GM18870 (cell line): ENCODE measurements around the gene ATP1B2.
"Not testable (repeated sequence)": the region's sequence is repeated elsewhere in the genome, so short reads cannot be mapped to it uniquely, and the experiment has no call there.

Experiments
- ATAC-seq: cut with Tn5 transposase; IDR thresholded peaks from one replicate; pipeline ENCODE4 v1.9.1; 2021; ENCODE audit warnings: moderate library complexity; ENCODE audit not compliant: unreplicated experiment

ATP1B2 gene, protein sequence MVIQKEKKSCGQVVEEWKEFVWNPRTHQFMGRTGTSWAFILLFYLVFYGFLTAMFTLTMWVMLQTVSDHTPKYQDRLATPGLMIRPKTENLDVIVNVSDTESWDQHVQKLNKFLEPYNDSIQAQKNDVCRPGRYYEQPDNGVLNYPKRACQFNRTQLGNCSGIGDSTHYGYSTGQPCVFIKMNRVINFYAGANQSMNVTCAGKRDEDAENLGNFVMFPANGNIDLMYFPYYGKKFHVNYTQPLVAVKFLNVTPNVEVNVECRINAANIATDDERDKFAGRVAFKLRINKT

DNA sequence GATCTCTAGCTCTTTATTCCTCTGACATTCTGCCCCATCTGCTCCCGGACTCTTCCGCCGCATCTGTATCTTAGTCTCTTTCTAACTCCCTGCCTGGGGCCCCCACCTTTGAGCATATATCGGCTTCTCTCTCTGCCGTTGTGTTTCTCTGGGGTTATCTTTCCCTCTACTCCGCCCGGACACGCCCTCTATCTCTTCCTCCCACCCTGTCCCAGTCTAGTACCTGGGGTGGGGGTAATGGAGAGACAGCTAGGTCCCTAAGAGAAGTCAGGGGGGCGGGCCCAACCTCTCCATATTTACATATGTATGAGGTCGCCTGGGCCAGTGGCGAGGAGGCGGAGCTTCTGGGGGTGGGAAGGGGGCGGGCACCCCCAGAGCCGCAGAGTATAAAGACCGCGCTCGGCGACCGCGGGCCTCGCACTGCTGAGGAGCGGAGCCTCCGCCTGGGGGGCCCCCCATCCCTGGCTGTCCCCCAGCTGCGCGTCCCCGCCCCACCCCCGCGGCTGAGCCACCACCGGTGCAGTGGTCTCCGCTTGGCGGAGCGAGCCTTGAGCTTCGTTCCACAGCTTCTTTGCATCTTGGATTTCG lies at the start of gene ATP1B2:
TSS of gene ATP1B2 (plus strand) at position 418 of the 588 bp plus-strand sequence. CDS start 593 bp downstream, outside the sequence.
- ATAC-seq: no peak

DNA sequence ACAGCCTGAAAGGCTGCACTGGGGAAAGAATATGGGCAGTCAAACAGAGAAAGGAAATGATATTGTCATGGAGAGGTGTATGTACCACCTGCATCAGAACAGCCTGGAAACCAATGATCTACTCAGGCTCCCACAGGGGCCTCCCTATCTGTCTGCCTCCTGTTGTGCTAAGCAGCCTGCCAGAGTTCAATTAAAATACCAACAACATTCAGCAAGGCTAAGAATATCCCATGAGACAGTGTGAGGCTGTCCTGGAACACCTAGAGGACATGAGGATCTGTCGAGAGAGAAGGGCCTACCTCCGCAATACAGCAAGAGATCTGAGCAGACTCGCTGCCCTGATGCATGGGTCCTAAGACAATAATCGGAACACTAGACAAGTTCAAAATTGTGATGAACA lies 44.4 kb upstream of the ATP1B2 start:
- no peak for ATAC-seq

- no peak for ATAC-seq
Measured at GRCh38 chr17:7610641-7611040, 40.1 kb upstream of the ATP1B2 start.

GRCh38 chr17:7611635-7612293 lies 39.0 kb upstream of the ATP1B2 start:
- no peak for ATAC-seq

DNA sequence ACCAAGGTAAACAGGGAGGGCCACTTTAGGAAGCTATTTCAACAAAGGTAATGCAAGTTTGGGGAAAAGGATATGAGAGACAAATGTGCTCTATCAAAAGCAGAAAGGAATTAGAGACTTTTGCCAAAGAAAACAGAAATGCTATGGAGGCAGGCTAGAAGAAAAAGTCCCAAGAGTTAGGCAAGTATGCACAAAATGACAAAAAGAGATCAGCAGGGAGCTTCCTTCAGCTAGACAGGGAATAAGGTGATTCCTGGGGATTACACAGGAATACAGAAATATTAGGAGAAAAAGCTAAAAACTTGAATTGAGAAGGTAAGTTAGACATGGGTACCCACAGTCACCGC lies 38.5 kb upstream of the ATP1B2 start:
- ATAC-seq: no peak

DNA sequence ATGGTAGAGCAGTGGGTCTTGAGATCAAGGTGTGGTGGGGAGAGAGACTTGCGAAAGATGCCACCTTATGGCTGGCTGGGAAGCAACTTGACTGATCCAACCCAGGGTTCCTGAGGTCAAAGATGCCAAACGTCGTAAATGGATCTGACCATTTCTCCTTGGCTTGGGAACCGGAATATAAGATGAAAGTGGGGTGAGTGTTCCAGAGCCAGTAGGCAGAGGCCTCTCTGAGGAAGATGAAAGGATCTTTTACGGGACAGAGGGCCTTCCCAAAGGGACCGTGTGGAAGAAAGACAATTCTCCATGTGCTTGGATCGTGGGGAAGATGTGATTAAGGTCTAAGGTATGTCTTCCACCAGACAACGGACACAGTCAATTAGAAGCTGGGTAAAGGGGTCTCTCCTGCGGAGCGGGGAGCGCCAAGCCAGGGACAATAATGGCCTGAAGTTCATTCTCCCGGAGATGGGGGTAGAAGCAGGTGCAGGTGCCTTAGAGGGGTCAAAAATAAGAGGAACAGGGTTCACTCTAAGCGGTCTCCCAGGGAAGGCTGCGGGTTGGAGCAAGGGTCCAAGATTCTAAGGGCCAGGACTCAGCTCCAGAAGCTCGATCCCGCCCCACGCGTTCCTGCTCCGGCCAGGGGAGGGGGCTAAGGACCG lies 36.8 kb upstream of the ATP1B2 start:
- ATAC-seq: no peak

DNA sequence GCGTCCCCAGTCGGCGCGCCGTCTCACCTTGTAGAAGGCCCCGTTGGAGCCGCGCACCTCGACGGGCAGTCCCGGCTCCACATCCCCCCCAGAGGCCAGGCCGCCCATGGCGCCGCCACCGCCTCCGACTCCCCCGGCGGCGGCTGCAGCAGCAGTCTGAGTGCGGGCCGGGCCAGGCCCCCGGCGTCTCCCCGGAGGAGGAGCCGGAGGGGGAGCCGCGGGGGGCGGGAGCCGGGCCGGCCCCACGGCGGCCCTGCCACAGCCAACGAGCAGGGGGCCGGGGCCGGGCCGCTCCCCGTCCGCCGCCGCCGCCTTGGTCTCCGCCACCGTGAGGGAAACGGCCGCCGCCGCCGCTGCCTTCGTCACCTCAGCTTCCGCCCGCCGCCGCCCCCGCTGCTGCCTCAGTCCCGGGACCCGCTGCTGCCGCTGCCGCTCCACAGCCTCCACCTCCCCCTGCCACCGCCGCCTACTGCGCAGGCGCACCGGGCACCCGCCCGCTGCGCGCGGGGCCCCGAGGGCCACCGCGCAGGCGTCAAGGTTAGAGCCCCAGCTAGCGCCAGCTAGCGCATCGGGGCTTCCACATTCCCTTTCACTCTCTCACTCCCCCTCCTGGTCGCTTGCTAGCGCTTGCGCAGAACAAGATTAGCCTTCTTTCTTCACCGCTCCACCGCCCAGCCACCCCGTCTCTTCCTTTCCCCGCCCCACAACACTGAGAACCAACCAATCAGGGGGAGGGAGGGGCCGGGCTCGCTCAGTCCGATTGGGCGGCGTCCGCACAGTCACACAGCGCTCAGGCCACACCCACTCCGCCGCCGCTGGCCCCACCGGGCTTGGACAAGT lies 36.1 kb upstream of the ATP1B2 start, which contains the start of gene FXR2:
TSS of gene FXR2 (minus strand) at position 473 of the 840 bp plus-strand sequence. CDS start at position 108, 365 bp downstream.
- ATAC-seq: peak; percentile 88

DNA sequence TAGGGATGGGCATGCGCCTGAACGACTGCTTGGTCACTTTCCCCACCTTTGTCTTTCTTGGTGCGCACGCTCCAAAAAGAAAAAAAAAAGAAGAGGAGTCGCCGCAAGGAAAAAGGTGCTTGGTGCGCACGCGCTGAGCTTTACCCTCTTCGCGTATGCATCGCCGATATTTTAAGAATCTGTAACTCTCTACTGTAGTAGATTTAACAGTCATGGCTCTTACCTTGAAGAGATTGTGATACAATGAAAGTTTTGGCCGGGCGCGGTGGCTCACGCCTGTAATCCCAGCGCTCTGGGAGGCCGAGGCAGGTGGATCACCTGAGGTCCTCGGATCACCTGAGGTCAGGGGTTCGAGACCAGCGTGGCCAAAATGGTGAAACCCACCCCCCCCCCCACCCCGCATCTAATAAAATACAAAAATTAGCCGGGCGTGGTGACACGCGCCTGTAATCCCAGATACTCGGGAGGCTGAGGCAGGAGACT lies 35.4 kb upstream of the ATP1B2 start:
- no peak for ATAC-seq

DNA sequence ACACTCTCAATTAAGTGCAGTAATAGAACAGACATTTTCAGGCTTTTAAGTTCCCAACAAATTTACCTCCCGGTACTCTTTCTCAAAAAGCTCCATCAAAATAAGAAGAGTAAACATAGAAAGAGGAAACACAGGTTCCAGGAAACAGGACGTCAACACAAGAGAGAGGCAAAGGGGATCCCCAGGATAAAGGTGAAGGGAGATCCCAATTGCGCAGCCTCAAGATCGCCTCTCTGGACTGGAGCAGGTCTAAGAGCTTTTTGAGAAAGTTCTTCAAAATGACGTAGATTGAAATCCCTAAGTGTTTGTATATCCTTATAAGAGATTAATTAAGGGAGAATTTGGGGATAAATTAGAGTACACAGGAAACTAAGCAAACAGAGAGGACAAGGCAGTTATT lies 32.1 kb upstream of the ATP1B2 start:
- ATAC-seq: no peak

- ATAC-seq: no peak
Measured at GRCh38 chr17:7620835-7621234, 29.9 kb upstream of the ATP1B2 start.

DNA sequence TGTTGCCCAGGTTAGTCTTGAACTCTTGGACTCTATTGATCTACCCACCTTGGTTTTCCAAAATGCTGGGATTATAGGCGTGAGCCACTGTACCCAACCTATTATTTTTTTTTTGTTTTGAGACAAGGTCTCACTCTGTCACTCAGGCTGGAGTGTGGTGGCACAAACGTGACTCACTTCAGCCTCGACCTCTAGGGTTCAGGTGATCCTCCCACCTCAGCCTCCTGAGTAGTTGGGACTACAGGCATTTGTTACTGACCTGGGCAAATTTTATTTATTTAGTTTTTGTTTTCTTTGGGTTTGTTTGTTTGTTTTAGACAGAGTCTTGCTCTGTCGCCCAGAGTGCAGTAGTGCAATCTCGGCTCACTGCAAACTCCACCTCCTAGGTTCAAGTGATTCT lies 27.1 kb upstream of the ATP1B2 start:
- ATAC-seq: no peak

DNA sequence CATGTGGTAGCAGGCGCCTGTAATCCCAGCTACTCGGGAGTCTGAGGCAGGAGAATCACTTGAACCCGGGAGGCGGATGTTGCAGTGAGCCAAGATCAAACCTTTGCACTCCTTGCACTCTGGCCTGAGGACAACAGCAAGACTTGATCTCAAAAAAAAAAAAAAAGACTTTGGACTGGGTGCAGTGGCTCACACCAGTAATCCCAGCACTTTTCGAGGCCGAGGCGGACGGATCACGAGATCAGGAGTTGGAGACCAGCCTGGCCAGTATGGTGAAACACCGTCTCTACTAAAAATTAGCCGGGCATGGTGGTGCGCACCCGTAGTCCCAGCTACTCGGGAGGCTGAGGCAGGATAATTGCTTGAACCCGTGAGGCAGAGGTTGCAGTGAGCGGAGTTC lies 25.0 kb upstream of the ATP1B2 start:
- ATAC-seq: not testable (repeated sequence)

DNA sequence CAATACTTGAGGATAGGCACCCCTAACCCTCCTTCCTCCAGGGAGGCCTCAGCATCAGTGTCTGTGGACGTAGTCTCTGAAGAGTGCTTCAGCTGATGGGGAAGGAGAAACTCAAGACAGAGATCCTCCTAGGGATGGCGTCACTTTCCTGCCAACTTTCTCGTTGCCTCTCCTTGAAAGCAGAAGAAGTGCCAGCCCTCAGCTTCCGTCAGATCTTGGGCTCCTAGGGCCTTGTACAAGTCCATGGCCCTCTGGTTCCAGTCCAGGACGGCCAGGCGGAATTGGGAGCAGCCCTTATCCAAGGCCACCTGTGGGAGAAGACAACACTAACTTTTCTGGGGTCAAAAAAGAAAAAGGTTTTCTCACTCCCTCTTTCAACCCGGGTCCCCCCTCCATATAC lies 24.4 kb upstream of the ATP1B2 start:
- ATAC-seq: no peak

DNA sequence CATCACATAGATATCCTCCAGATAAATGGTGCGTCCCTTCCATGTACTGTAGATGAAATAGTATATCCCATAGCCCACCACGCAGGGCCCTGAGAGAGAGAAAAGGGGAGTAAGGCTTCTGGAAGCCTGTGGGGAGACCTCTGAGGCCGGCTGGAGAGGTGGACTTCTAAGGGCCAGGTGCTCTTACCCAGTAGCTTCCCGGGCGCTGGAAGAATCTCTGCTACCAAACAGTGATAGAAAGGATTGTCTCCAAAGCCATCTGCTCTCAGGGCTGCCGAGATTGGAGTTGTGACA lies 23.8 kb upstream of the ATP1B2 start:
- ATAC-seq: no peak

- ATAC-seq: peak; percentile 64
Measured at GRCh38 chr17:7627250-7628121, 23.2 kb upstream of the ATP1B2 start, which contains the start of gene SAT2. SAT2 (minus strand) TSS chr17:7627821; CDS start chr17:7627635, 186 bp downstream.

- ATAC-seq: no peak
Measured at GRCh38 chr17:7629939-7630571, 20.7 kb upstream of the ATP1B2 start, which contains the start of gene SHBG. SHBG (plus strand) TSS chr17:7630135; CDS start chr17:7630173, 38 bp downstream.

DNA sequence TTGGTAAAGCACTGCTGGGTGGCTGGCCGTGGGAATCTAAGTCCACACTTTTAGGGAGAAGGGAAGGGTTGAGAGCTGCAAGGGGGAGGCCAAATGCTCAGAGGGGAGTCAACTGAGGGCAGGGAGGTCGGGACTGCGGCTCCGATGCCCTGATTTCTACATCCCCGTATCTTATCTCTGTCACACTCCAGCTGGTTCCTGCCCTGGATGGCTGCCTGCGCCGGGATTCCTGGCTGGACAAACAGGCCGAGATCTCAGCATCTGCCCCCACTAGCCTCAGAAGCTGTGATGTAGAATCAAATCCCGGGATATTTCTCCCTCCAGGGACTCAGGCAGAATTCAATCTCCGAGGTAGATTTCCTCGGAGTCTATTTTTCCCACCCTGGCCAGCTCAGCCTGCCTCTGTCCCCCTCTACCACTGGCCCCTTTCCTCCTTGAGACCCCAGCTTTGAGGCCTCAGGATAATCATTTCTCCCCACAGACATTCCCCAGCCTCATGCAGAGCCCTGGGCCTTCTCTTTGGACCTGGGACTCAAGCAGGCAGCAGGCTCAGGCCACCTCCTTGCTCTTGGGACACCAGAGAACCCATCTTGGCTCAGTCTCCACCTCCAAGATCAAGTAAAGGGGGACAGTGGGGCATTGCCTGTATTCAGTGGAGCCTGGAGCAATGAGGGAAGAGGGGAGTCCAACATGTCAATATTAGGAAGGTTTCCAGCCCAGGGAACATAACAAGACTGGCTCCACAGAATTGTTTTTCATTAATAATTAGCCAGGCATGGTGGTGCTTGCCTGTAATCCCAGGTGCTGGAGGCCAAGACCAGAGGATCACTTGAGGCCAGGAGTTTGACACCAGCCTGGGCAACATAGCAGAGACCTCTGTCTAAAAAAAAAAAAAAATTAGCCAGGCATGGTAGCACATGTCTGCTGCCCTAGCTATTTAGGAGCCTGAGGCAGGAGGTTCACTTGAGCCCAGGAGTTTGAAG lies 19.0 kb upstream of the ATP1B2 start:
- no peak for ATAC-seq

GRCh38 chr17:7632492-7632894 lies 18.2 kb upstream of the ATP1B2 start:
- no peak for ATAC-seq
